ENCODE data around the gene KAT2B. TPM values are rescaled to one million over a fixed set of nuclear protein-coding genes. Genes with fewer than 3 reads are reported as not detected.
A peak's percentile ranks its signal among the peaks of the same experiment; 100 is the strongest.
"Not testable (repeated sequence)": the region's sequence is repeated elsewhere in the genome, so short reads cannot be mapped to it uniquely, and the experiment has no call there.

The KAT2B gene
- 69.9 TPM for total RNA-seq

- peak; percentile 81 for ATAC-seq
- peak; percentile 89 for DNase-seq (ENCODE audit: low spot score)
- intact Hi-C loops (cut with DNase I): loop anchor here (5.0 to 10.0 kb wide), 2 partner anchors 93 to 145 kb away; partner anchors contain the start of genes RAB5A and SGO1
These were observed at the start of gene KAT2B for GRCh38 chr3:20039765-20040547. Gene KAT2B (plus strand): TSS chr3:20040446. CDS start chr3:20040478, 32 bp downstream.

DNA sequence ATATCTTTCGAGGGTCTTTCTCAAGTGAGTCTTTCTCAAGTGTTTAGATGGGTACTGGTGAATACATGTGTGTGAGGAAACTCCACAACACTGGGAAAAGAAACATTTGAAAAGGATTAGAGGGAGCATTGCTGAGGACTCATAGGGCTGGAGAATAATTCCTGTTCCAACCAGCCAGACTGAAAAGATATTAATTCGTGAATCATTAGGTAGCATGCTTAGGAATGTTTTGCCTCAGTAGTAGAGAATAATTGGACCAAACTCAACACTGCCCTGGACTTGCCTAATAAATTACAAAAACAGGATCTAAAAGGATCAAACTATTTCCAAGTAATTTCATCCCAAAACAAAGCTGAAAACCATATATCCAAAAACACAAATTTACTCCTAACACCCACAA, 45.5 kb upstream of the KAT2B start:
- ATAC-seq: no peak
- intact Hi-C loops (cut with DNase I): no loop called here
- DNase-seq (ENCODE audit: low spot score): no peak

DNA sequence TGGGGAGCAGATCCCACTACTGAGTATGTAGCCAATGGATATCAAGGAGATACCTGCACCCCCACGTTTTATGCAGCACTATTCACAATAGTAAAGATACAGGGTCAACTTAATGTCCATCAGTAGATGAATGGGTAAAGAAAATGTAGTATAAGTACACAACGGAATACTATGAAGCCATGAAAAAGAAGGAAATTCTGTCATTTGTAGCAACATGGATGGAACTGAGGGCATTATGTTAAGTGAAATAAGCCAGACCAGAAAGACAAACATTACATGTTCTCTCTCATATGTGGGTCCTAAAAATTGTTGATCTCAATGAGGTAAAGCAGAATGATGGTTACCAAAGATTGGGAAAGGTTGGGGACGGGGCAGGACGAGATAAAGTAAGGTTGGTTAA, 42.7 kb upstream of the KAT2B start:
- ATAC-seq (no peak), DNase-seq (ENCODE audit: low spot score) (no peak)
- intact Hi-C loops (cut with DNase I): no loop called here

GRCh38 chr3:20001932-20002331, 38.3 kb upstream of the KAT2B start:
- DNase-seq (ENCODE audit: low spot score): no peak
- intact Hi-C loops (cut with DNase I): no loop called here

DNA sequence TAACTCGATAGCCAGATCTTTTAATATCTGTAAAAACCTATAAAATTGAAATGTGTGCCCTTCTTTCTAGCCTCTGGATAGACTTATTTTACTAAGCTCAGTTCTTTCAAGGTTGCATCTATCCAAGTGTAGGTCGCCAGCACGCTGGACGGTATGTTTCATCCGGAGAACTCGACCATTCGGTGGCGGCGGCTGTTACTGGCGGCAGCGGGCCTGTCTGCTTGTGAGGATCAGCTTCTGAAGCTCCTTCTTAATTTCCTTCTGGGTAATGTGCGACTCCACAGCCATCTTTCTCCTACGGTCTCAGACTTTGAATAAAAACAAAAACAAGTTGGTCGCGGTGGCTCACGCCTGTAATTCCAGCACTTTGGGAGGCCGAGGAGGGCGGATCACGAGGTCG, 32.3 kb upstream of the KAT2B start:
- intact Hi-C loops (cut with DNase I): no loop called here
- ATAC-seq: no peak

More at GRCh38 chr3:20001932-20002331, 38.3 kb upstream of the KAT2B start:
- no peak for ATAC-seq

DNA sequence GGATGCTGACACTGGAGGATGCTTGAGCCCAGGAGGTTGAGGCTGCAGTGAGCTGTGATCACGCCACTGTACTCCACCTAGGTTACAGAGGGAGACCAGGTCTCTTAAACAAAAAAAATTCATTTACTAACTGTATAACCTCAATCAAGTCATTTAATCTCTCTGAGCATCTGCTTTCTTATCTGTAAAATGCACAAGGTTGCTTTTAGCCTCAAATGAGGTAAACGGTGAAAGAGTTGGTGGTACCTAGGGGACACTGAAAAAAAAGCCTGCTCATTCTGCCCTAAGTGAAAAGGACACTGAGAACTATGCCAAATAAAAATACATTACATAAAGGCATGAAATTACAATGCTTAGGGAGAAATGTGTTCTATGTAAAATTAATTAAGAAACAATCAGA, 31.6 kb upstream of the KAT2B start:
- DNase-seq (ENCODE audit: low spot score) (no peak), ATAC-seq (no peak)
- intact Hi-C loops (cut with DNase I): no loop called here

More for the DNA sequence above, 32.3 kb upstream of the KAT2B start:
- DNase-seq (ENCODE audit: low spot score): no peak

- intact Hi-C loops (cut with DNase I): no loop called here
- DNase-seq (ENCODE audit: low spot score) (no peak), ATAC-seq (no peak)
These were observed 28.1 kb upstream of the KAT2B start, which contains the start of gene PP2D1 for GRCh38 chr3:20012164-20012563. Gene PP2D1 (minus strand): TSS chr3:20012264. CDS start chr3:20012072, 192 bp downstream.

- ATAC-seq (no peak), DNase-seq (ENCODE audit: low spot score) (no peak)
- intact Hi-C loops (cut with DNase I): no loop called here
These were observed 26.9 kb upstream of the KAT2B start for GRCh38 chr3:20013396-20013795.

DNA sequence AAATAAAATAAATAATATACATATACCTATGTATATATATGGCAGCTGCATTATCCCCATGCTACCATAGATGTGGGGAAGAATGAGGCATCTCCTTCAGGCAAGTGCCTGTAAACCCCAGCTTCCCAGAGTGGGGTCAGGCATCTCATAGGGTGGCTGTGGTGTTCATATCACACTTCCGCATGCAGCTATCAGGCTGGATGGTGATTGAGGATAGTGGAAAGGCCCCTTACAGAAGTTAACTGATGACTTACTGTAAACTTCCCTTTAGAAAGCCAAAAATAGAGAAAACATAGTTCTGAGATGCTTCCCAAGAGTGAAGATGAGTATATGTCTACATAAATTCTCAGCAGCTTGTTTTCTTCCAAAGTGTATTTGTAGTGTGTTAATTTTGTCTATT, 24.7 kb upstream of the KAT2B start:
- no peak for ATAC-seq
- no peak for DNase-seq (ENCODE audit: low spot score)
- intact Hi-C loops (cut with DNase I): no loop called here

DNA sequence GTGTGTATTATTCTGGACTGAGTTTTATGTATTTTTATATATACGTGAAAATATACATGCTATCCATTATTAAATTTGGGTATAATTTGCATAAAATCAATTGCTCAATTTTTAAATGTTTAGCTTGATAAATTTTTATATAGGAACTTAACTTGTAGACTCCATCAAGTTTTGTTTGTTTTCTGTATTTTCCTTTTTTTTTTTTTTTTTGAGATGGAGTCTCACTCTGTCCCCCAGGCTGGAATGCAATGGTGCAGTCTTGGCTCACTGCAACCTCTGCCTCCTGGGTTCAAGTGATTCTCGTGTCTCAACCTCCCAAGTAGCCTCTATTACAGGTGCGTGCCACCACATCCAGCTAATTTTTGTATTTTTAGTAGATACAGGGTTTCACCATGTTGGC, 24.2 kb upstream of the KAT2B start:
- not testable (repeated sequence) for ATAC-seq

GRCh38 chr3:20022954-20023622, 17.2 kb upstream of the KAT2B start:
- no peak for ATAC-seq
- intact Hi-C loops (cut with DNase I): no loop called here
- no peak for DNase-seq (ENCODE audit: low spot score)

More for the DNA sequence above, 24.2 kb upstream of the KAT2B start:
- intact Hi-C loops (cut with DNase I); DNase-seq (ENCODE audit: low spot score): not testable (repeated sequence)

- ATAC-seq (peak; percentile 94), DNase-seq (ENCODE audit: low spot score) (peak; percentile 67)
- intact Hi-C loops (cut with DNase I): no loop called here
These were observed 16.4 kb upstream of the KAT2B start for GRCh38 chr3:20023623-20024405.

DNA sequence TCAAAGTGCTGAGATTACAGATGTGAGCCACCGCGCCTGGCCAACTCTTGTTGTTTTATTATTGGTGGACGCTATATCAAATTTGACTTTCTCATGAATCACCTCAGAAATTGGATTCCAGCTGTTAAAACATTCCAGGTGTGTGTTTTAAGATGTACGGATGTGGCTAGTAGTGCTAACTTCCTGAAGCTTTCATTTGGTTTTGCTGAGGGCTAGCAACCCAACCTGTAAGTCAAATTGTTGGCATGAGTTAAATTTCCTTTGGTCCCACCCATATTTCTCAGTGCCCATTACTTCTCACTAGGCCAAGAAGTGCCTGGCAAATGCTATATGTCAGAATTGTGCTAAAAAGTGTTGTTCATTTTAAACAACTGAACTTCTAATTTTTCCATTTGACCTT, 13.1 kb upstream of the KAT2B start:
- no peak for ATAC-seq
- DNase-seq (ENCODE audit: low spot score): no peak
- intact Hi-C loops (cut with DNase I): no loop called here

GRCh38 chr3:20028905-20029331, 11.3 kb upstream of the KAT2B start:
- DNase-seq (ENCODE audit: low spot score): no peak
- intact Hi-C loops (cut with DNase I): no loop called here
- ATAC-seq: no peak

DNA sequence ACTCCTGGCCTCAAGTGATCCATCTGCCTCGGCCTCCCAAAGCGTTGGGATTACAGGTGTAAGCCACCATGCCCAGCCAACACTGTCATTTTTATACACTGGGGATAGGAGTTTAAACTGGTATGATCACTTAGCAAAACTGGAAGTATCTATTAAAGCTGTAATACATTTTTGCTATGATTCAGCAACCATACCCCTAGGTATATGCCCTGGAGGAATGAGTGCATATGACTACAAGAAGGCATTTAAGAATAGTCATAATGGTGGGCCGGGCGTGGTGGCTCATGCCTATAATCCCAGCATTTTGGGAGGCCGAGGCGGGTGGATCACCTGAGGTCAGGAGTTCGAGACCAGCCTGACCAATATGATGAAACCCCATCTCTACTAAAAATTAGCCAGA, 8.3 kb upstream of the KAT2B start:
- DNase-seq (ENCODE audit: low spot score); intact Hi-C loops (cut with DNase I); ATAC-seq: not testable (repeated sequence)

DNA sequence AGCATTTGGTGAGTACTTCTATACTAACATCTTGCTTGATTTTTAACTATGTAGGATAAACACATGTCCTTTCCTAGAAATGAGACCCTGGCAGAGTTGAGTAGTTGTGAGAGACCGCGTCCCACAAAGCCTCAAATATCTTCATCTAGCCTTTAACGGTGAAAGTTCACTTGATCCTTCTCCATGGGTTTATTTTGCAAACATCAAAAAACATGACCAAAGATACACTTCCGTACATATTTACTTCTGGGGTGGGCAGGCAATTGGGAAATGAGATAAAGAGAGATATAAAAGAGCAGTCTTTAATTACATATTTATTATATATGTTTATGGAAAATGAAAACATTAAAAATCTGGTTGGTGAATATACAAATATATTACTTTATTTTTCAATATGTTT, 5.2 kb upstream of the KAT2B start:
- ATAC-seq (no peak), DNase-seq (ENCODE audit: low spot score) (no peak)
- intact Hi-C loops (cut with DNase I): loop anchor here (5.0 kb wide), 1 partner anchor 88 kb away; the partner anchor contains the start of gene RAB5A

GRCh38 chr3:20037255-20037996, 2.8 kb upstream of the KAT2B start:
- DNase-seq (ENCODE audit: low spot score) (no peak), ATAC-seq (no peak)
- intact Hi-C loops (cut with DNase I): loop anchor here (5.0 kb wide), 1 partner anchor 90 kb away; the partner anchor contains the start of gene RAB5A

- intact Hi-C loops (cut with DNase I): loop anchor here (5.0 kb wide), 1 partner anchor 92 kb away; the partner anchor contains the start of gene RAB5A
- DNase-seq (ENCODE audit: low spot score): no peak
- no peak for ATAC-seq
These were observed 1.4 kb upstream of the KAT2B start for GRCh38 chr3:20038699-20039465.
